Fibroblast of upper back skin (primary cell): ENCODE results near the gene AKR1B15.
"Not testable (repeated sequence)": the region's sequence is repeated elsewhere in the genome, so short reads cannot be mapped to it uniquely, and the experiment has no call there.

Experiments
- DNase-seq: peaks from one replicate; pipeline ENCODE4 v3.0.0-alpha.2; 2013

AKR1B15 gene

GRCh38 chr7:134533288-134533771 is 15.6 kb upstream of the AKR1B15 start:
- DNase-seq: peak; percentile 37

- no peak for DNase-seq
Measured at GRCh38 chr7:134534633-134535032, 14.3 kb upstream of the AKR1B15 start.

- DNase-seq: no peak
Measured at GRCh38 chr7:134535272-134535918, 13.5 kb upstream of the AKR1B15 start.

- no peak for DNase-seq
Measured at GRCh38 chr7:134535919-134536299, 13.0 kb upstream of the AKR1B15 start.

- DNase-seq: not testable (repeated sequence)
Measured at GRCh38 chr7:134536558-134536957, 12.4 kb upstream of the AKR1B15 start.

- DNase-seq: not testable (repeated sequence)
Measured at GRCh38 chr7:134537273-134537781, 11.6 kb upstream of the AKR1B15 start.

- no peak for DNase-seq
Measured at GRCh38 chr7:134539380-134540004, 9.4 kb upstream of the AKR1B15 start.

- not testable (repeated sequence) for DNase-seq
Measured at GRCh38 chr7:134541501-134542194, 7.3 kb upstream of the AKR1B15 start.

- DNase-seq: no peak
Measured at GRCh38 chr7:134542195-134542771, 6.6 kb upstream of the AKR1B15 start.

GRCh38 chr7:134545380-134545779 is 3.5 kb upstream of the AKR1B15 start:
- DNase-seq: no peak

GRCh38 chr7:134545918-134546317 is 3.0 kb upstream of the AKR1B15 start:
- no peak for DNase-seq

GRCh38 chr7:134546955-134547354 is 2.0 kb upstream of the AKR1B15 start:
- no peak for DNase-seq

- peak; percentile 66 for DNase-seq
Measured at GRCh38 chr7:134547397-134548054, 1.4 kb upstream of the AKR1B15 start.

GRCh38 chr7:134549366-134549765 is 456 bp downstream of the AKR1B15 start:
- no peak for DNase-seq

GRCh38 chr7:134552105-134552504 is 3.2 kb downstream of the AKR1B15 start:
- DNase-seq: no peak

- peak; percentile 6 for DNase-seq
Measured at GRCh38 chr7:134553976-134554375, 5.1 kb downstream of the AKR1B15 start.

GRCh38 chr7:134554417-134554966 is 5.6 kb downstream of the AKR1B15 start:
- DNase-seq: no peak

- no peak for DNase-seq
Measured at GRCh38 chr7:134557391-134557790, 8.5 kb downstream of the AKR1B15 start.

- no peak for DNase-seq
Measured at GRCh38 chr7:134558370-134558769, 9.5 kb downstream of the AKR1B15 start.

- not testable (repeated sequence) for DNase-seq
Measured at GRCh38 chr7:134561616-134562015, 12.7 kb downstream of the AKR1B15 start.

- peak; percentile 92 for DNase-seq
Measured at GRCh38 chr7:134562136-134562535, 13.2 kb downstream of the AKR1B15 start.

GRCh38 chr7:134563398-134563749 is 14.5 kb downstream of the AKR1B15 start:
- not testable (repeated sequence) for DNase-seq
